Ovary (tissue), 3 donors: ENCODE measurements around the gene EXOC3L1.

Source experiments
- EP300 ChIP-seq: sonication (generic); formaldehyde crosslinking; IDR thresholded peaks from one replicate; pipeline ENCODE4 v1.6.1; 2017; ENCODE audit warnings: antibody characterized with exemption
- POLR2A ChIP-seq: fragments of 450-650 bp; IDR thresholded peaks from one replicate; pipeline ENCODE4 v1.6.1; 2017; ENCODE audit warnings: antibody characterized with exemption, mild to moderate bottlenecking, moderate library complexity
- TF ChIP-seq, protein P1 (sequence below), 3 donors: fragments of 450-650 bp in 2 of 3; fragments of 200-600 bp in 1 of 3; IDR thresholded peaks; one replicate each; pipeline versions ENCODE4 v1.5.1 to v1.8.0; 2016 to 2022; ENCODE audit warnings: antibody characterized with exemption in 3 of 3, mild to moderate bottlenecking in 1 of 3
- donor health status: DM: no; HTN: no; CAD: no.

DNA sequence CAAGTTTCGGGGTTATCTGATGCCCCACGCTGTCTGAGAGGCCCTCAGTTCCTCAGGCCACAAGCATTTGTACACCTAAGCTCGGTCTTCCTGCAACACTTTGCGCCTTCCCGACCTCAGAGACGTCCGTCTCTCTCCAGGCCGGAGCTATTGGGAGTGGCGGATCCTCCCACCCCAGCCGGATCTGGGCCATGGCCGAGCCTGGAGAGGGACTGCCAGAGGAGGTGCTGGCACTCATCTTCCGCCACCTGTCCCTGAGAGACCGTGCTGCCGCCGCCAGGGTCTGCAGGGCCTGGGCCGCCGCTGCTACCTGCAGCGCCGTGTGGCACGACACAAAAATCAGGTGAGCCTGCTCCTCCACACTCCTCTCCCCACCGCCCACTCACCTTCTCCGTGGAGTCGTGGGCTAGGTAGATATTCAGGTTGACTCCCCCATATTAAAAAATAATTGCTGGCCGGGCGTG, 28.3 kb downstream of the EXOC3L1 start:
- TF ChIP-seq, protein P1, sequence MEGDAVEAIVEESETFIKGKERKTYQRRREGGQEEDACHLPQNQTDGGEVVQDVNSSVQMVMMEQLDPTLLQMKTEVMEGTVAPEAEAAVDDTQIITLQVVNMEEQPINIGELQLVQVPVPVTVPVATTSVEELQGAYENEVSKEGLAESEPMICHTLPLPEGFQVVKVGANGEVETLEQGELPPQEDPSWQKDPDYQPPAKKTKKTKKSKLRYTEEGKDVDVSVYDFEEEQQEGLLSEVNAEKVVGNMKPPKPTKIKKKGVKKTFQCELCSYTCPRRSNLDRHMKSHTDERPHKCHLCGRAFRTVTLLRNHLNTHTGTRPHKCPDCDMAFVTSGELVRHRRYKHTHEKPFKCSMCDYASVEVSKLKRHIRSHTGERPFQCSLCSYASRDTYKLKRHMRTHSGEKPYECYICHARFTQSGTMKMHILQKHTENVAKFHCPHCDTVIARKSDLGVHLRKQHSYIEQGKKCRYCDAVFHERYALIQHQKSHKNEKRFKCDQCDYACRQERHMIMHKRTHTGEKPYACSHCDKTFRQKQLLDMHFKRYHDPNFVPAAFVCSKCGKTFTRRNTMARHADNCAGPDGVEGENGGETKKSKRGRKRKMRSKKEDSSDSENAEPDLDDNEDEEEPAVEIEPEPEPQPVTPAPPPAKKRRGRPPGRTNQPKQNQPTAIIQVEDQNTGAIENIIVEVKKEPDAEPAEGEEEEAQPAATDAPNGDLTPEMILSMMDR (IDR thresholded peaks at IDR 0.05): no peak
- TF ChIP-seq POLR2A (no peak), EP300 (no peak)
